Mesenchymal stem cell (in vitro differentiated cells and primary cell): ENCODE results near the gene HEG1.

Experiments
- DNase-seq: peaks from one replicate; pipeline ENCODE4 v3.0.0-alpha.2; 2013
- H2AFZ ChIP-seq: one replicate; pipeline ENCODE4 v1.6.1; 2013; ENCODE audit warnings: low read depth, mild to moderate bottlenecking, control low read depth, inconsistent platforms, low read length, moderate library complexity
- H2AK5ac ChIP-seq: 2 replicates; pipeline ENCODE4 v1.6.1; 2013; ENCODE audit warnings: low read length, moderate library complexity, mild to moderate bottlenecking, inconsistent platforms; ENCODE audit not compliant: severe bottlenecking
- H2BK120ac ChIP-seq: one replicate; pipeline ENCODE4 v1.6.1; 2013; ENCODE audit warnings: low read depth, mild to moderate bottlenecking, inconsistent platforms, low read length, moderate library complexity
- H2BK12ac ChIP-seq, 2 experiments: one replicate each; pipeline ENCODE4 v1.6.1; 2013; ENCODE audit warnings: inconsistent platforms in 2 of 2, low read length in 2 of 2, mild to moderate bottlenecking in 2 of 2, moderate library complexity in 2 of 2, control low read depth in 1 of 2
- H2BK15ac ChIP-seq: one replicate; pipeline ENCODE4 v1.6.1; 2013; ENCODE audit warnings: mild to moderate bottlenecking, low read depth, inconsistent platforms; ENCODE audit not compliant: poor library complexity, severe bottlenecking
- H2BK5ac ChIP-seq: 2 replicates; pipeline ENCODE4 v1.6.1; 2013; ENCODE audit warnings: low read depth, mild to moderate bottlenecking, low read length, control low read depth, inconsistent platforms; ENCODE audit not compliant: poor library complexity, severe bottlenecking
- H3K14ac ChIP-seq, 2 experiments: one replicate each; pipeline ENCODE4 v1.6.1; 2013; ENCODE audit warnings: inconsistent platforms in 2 of 2, low read length in 2 of 2, control low read depth in 1 of 2, mild to moderate bottlenecking in 1 of 2, moderate library complexity in 1 of 2
- H3K18ac ChIP-seq, 2 experiments: one replicate each; pipeline ENCODE4 v1.6.1; 2013; ENCODE audit warnings: inconsistent platforms in 2 of 2, low read length in 2 of 2, control low read depth in 1 of 2, low read depth in 1 of 2, mild to moderate bottlenecking in 1 of 2
- H3K23ac ChIP-seq, 2 experiments: one replicate each; pipeline ENCODE4 v1.6.1; 2013; ENCODE audit warnings: inconsistent platforms in 2 of 2, low read length in 2 of 2, mild to moderate bottlenecking in 2 of 2, moderate library complexity in 2 of 2, control low read depth in 1 of 2
- H3K27ac ChIP-seq: 2 replicates; pipeline ENCODE4 v1.5.1; 2013; ENCODE audit warnings: mild to moderate bottlenecking, moderate library complexity, low read length, control low read depth, inconsistent platforms; ENCODE audit not compliant: poor library complexity, severe bottlenecking
- H3K27me3 ChIP-seq, 2 experiments: 2 replicates each; pipeline versions ENCODE4 v1.6.1 to v1.7.0; 2013; ENCODE audit warnings: low read length in 2 of 2, mild to moderate bottlenecking in 2 of 2, moderate library complexity in 2 of 2, control low read depth in 1 of 2, inconsistent platforms in 1 of 2; ENCODE audit not compliant: control insufficient read depth in 1 of 2, insufficient read depth in 1 of 2
- H3K36me3 ChIP-seq, 2 experiments: 2 replicates each; pipeline versions ENCODE4 v1.6.1 to v1.7.0; 2013; ENCODE audit warnings: low read length in 2 of 2, control low read depth in 1 of 2, inconsistent platforms in 1 of 2, low read depth in 1 of 2, mild to moderate bottlenecking in 1 of 2; ENCODE audit not compliant: insufficient read depth in 2 of 2, control insufficient read depth in 1 of 2
- H3K4ac ChIP-seq, 2 experiments: one replicate each; pipeline ENCODE4 v1.6.1; 2013; ENCODE audit warnings: inconsistent platforms in 2 of 2, low read length in 2 of 2, mild to moderate bottlenecking in 2 of 2, moderate library complexity in 2 of 2, control low read depth in 1 of 2, low read depth in 1 of 2
- H3K4me1 ChIP-seq: 2 replicates; pipeline ENCODE4 v1.6.1; 2013; ENCODE audit warnings: low read depth, low read length, control low read depth; ENCODE audit not compliant: control insufficient read depth, insufficient read depth
- H3K4me2 ChIP-seq: 2 replicates; pipeline ENCODE4 v1.6.1; 2013; ENCODE audit warnings: low read length, mild to moderate bottlenecking, inconsistent platforms; ENCODE audit not compliant: poor library complexity, severe bottlenecking
- H3K4me3 ChIP-seq, 2 experiments: 2 replicates each; pipeline versions ENCODE4 v1.5.1 to v1.7.0; 2013; ENCODE audit warnings: low read length in 2 of 2, mild to moderate bottlenecking in 2 of 2, control low read depth in 1 of 2, low read depth in 1 of 2; ENCODE audit not compliant: insufficient read depth in 1 of 2
- H3K79me1 ChIP-seq: replicated peaks from 2 replicates; pipeline ENCODE4 v1.6.1; 2013; ENCODE audit warnings: mild to moderate bottlenecking, control low read depth, low read length, inconsistent platforms; ENCODE audit not compliant: poor library complexity, severe bottlenecking
- H3K9ac ChIP-seq: 2 replicates; pipeline ENCODE4 v1.7.0; 2013; ENCODE audit warnings: mild to moderate bottlenecking, low read length, moderate library complexity
- H3K9me3 ChIP-seq: 2 replicates; pipeline ENCODE4 v1.7.0; 2013; ENCODE audit warnings: mild to moderate bottlenecking, low read length; ENCODE audit not compliant: control insufficient read depth
- H4K8ac ChIP-seq: one replicate; pipeline ENCODE4 v1.6.1; 2013; ENCODE audit warnings: inconsistent platforms, mild to moderate bottlenecking, low read length, moderate library complexity
- H4K91ac ChIP-seq: one replicate; pipeline ENCODE4 v1.6.1; 2013; ENCODE audit warnings: mild to moderate bottlenecking, low read length, inconsistent platforms
- WGBS: methylation state at CpG from one replicate; pipeline ENCODE4 v1.1.7; 2013; ENCODE audit warnings: mixed read lengths; 5-methylcytosine and 5-hydroxymethylcytosine counted together

Gene HEG1

DNA sequence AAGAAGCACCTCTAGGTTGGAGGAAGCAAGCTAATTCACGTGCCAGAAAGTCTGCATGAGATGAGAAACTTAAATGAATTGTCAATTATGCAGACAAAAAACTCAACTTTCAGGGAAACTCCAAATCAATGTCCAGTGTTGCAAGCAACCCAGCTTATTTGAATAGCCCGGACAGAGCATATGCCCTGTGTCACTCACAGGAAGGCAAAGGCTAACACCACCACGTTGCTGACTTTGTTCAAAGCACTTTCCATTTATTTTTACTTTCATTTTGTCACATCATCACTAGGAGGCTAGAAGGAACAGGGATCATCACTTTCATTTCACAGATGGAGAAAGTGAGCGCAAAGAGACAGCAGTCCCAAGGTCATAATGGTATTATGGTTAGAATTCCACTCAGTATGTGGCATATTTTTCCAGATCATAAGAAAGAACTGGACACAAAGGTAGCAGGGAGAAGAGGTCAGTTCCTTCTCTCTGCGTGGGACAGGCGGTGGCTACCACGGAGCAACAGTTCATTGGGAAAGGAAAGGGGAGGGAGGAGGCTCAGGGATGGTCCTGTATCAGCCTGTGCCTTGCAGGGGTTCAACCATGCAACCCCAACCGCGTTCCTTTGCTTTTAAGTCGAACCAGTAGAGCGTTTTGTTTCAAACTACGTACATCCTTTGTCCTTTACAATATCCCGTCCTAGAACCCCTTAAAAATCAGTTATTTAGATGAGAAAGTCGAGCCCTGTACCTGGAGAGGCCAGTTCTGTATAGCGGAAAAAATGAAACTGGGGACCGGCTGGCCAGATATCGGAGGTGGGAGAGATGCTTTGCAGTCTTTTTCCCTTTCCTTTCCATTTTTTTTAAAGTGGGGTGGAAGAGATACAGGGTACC, 1.1 kb downstream of the HEG1 start:
- Histone ChIP-seq H3K27me3 (no peaks in the 10 kb centered on the region), H4K8ac (no peak overlapping the region), H2BK120ac (peak overlapping the region; percentile 67)

DNA sequence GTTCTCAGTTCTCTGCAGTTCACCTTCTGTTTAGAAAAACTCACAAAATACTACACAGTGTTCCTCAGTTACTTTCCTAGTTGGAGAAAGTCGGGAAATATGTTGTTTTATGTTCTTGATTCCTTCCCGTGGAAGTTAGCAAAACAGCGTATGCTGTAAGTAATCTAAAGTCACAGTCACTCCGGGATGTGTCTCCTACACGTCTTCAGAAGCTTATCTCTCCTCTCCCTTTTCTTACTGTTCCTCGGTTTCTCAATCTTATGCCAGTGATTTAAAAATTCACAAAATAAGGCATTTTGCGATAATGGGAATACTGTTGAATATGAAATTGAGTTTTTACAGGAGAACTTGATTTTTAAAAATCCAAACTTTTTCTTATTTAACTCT, 1.7 kb downstream of the HEG1 start:
- peak overlapping the region; percentile 98 for H3K9ac ChIP-seq
- 77% methylated on average over 4 of the region's 7 CpGs for WGBS
- no peak overlapping the region for H2AFZ ChIP-seq
- no peaks in the 10 kb centered on the region for H3K9me3 ChIP-seq
- no peaks in the 10 kb centered on the region for H3K27me3 ChIP-seq
- H2BK120ac ChIP-seq = no peak overlapping the region
- H2BK5ac ChIP-seq = no peak overlapping the region
- H4K8ac ChIP-seq = no peak overlapping the region
- H3K18ac ChIP-seq = no peak overlapping the region
- H3K4ac ChIP-seq = no peak overlapping the region
- no peak overlapping the region for H2BK15ac ChIP-seq
- peak overlapping the region in 1 of 2 experiments; percentile 94 for H3K4me3 ChIP-seq
- peak overlapping the region; percentile 43 for H3K4me2 ChIP-seq
- H3K79me1 ChIP-seq = peaks cover 8% of the 10 kb centered on the region
- H3K23ac ChIP-seq = no peak overlapping the region
- H3K14ac ChIP-seq = no peak overlapping the region
- no peak overlapping the region for H2AK5ac ChIP-seq
- H3K36me3 ChIP-seq = peaks cover 6 to 28% of the 10 kb centered on the region in 2 experiments
- no peak overlapping the region for H4K91ac ChIP-seq
- H2BK12ac ChIP-seq = no peak overlapping the region
- H3K27ac ChIP-seq = peak overlapping the region; percentile 19
- DNase-seq = peak; percentile 36
- H3K4me1 ChIP-seq = peaks cover 19% of the 10 kb centered on the region

More for the DNA sequence above, 1.1 kb downstream of the HEG1 start:
- H2AFZ ChIP-seq = no peak overlapping the region
- H3K79me1 ChIP-seq = peaks cover 4% of the 10 kb centered on the region
- H3K4me1 ChIP-seq = peaks cover 21% of the 10 kb centered on the region
- no peak overlapping the region for H2BK5ac ChIP-seq
- no peak overlapping the region for H4K91ac ChIP-seq
- H3K14ac ChIP-seq = peak overlapping the region in 1 of 2 experiments; percentile 37
- peak overlapping the region in 1 of 2 experiments; percentile 3 for H3K4ac ChIP-seq
- peak overlapping the region; percentile 98 for H3K9ac ChIP-seq
- H2BK12ac ChIP-seq = no peak overlapping the region
- H3K23ac ChIP-seq = no peak overlapping the region
- peak overlapping the region; percentile 84 to 94 for H3K4me3 ChIP-seq
- H3K4me2 ChIP-seq = peak overlapping the region; percentile 34
- H3K9me3 ChIP-seq = no peaks in the 10 kb centered on the region
- H3K27ac ChIP-seq = peak overlapping the region; percentile 19
- peak; percentile 89 for DNase-seq
- no peak overlapping the region for H2AK5ac ChIP-seq
- WGBS = 7% methylated on average over 15 of the region's 17 CpGs
- peaks cover under 1 to 21% of the 10 kb centered on the region in 2 experiments for H3K36me3 ChIP-seq
- no peak overlapping the region for H2BK15ac ChIP-seq
- H3K18ac ChIP-seq = peak overlapping the region; percentile 44 to 90

- 98% methylated on average over 2 of the region's 2 CpGs for WGBS
- DNase-seq = no peak
- peak overlapping the region in 1 of 2 experiments; percentile 80 for H3K14ac ChIP-seq
These were observed 2.5 kb downstream of the HEG1 start for GRCh38 chr3:125053304-125053699.

GRCh38 chr3:125052624-125053303, 3.0 kb downstream of the HEG1 start:
- H4K8ac ChIP-seq = peak overlapping the region; percentile 45
- peak overlapping the region; percentile 77 for H4K91ac ChIP-seq
- DNase-seq = peak; percentile 92
- H3K4ac ChIP-seq = peak overlapping the region in 1 of 2 experiments; percentile 34
- H2AFZ ChIP-seq = no peak overlapping the region
- peak overlapping the region in 1 of 2 experiments; percentile 25 for H3K23ac ChIP-seq
- H3K4me2 ChIP-seq = peak overlapping the region; percentile 59
- H3K27me3 ChIP-seq = no peaks in the 10 kb centered on the region
- peak overlapping the region; percentile 98 for H3K9ac ChIP-seq
- H2BK15ac ChIP-seq = no peak overlapping the region
- WGBS = 22% methylated on average over 8 of the region's 8 CpGs
- no peaks in the 10 kb centered on the region for H3K9me3 ChIP-seq
- H3K4me3 ChIP-seq = peak overlapping the region in 1 of 2 experiments; percentile 94
- H3K27ac ChIP-seq = peak overlapping the region; percentile 75
- peak overlapping the region in 1 of 2 experiments; percentile 49 for H2BK12ac ChIP-seq
- peaks cover 10 to 40% of the 10 kb centered on the region in 2 experiments for H3K36me3 ChIP-seq
- H3K14ac ChIP-seq = no peak overlapping the region
- H2BK120ac ChIP-seq = peak overlapping the region; percentile 35
- peak overlapping the region; percentile 23 for H2AK5ac ChIP-seq
- no peak overlapping the region for H2BK5ac ChIP-seq
- peaks cover 13% of the 10 kb centered on the region for H3K79me1 ChIP-seq
- H3K4me1 ChIP-seq = peaks cover 19% of the 10 kb centered on the region
- peak overlapping the region; percentile 69 to 78 for H3K18ac ChIP-seq

More at GRCh38 chr3:125053304-125053699, 2.5 kb downstream of the HEG1 start:
- no peak overlapping the region for H2BK120ac ChIP-seq
- H2BK5ac ChIP-seq = no peak overlapping the region
- H3K4me3 ChIP-seq = peak overlapping the region in 1 of 2 experiments; percentile 94
- no peaks in the 10 kb centered on the region for H3K27me3 ChIP-seq
- no peak overlapping the region for H4K91ac ChIP-seq
- H3K27ac ChIP-seq = peak overlapping the region; percentile 75
- peaks cover 11% of the 10 kb centered on the region for H3K79me1 ChIP-seq
- peak overlapping the region; percentile 54 to 69 for H3K18ac ChIP-seq
- peak overlapping the region; percentile 81 for H2AK5ac ChIP-seq
- H3K9ac ChIP-seq = peak overlapping the region; percentile 98
- no peaks in the 10 kb centered on the region for H3K9me3 ChIP-seq
- no peak overlapping the region for H2BK15ac ChIP-seq
- H3K4me1 ChIP-seq = peaks cover 19% of the 10 kb centered on the region
- H3K23ac ChIP-seq = no peak overlapping the region
- peak overlapping the region; percentile 49 to 70 for H2BK12ac ChIP-seq
- H3K4me2 ChIP-seq = peak overlapping the region; percentile 0
- no peak overlapping the region for H3K4ac ChIP-seq
- H3K36me3 ChIP-seq = peaks cover 7 to 35% of the 10 kb centered on the region in 2 experiments
- no peak overlapping the region for H2AFZ ChIP-seq
- H4K8ac ChIP-seq = peak overlapping the region; percentile 52
